Stomach (tissue), 9 donors: ENCODE results near the gene IGLL1. TPM values are rescaled to one million over a fixed set of nuclear protein-coding genes. Genes with fewer than 3 reads are reported as not detected.
A peak's percentile ranks its signal among the peaks of the same experiment; 100 is the strongest.
"Not testable (repeated sequence)": the region's sequence is repeated elsewhere in the genome, so short reads cannot be mapped to it uniquely, and the experiment has no call there.

ENCODE experiments used
- DNase-seq, 2 donors: peaks; one replicate each; pipeline versions ENCODE4 v3.0.0 to v3.0.0-alpha.2; 2013 to 2019
- H3K27ac ChIP-seq, 5 donors: fragments of 200-600 bp in 4 of 5; sonication (generic) in 4 of 5; one replicate each; pipeline ENCODE4 v1.5.1; 2013 to 2019; ENCODE audit warnings: mild to moderate bottlenecking in 1 of 5, moderate library complexity in 1 of 5
- H3K27me3 ChIP-seq, 3 donors: fragments of 200-600 bp; sonication (generic); one replicate each; pipeline ENCODE4 v1.5.1; 2017 to 2019; ENCODE audit warnings: mixed run types in 1 of 3
- H3K36me3 ChIP-seq, 4 donors: fragments of 200-600 bp; sonication (generic); 1 replicate in 3 of 4; 2 replicates in 1 of 4; pipeline ENCODE4 v1.5.1; 2016 to 2019
- H3K4me1 ChIP-seq, 4 donors: fragments of 200-600 bp; sonication (generic); one replicate each; pipeline ENCODE4 v1.5.1; 2016 to 2019
- H3K4me3 ChIP-seq, 4 donors: fragments of 200-600 bp; sonication (generic) in 3 of 4; one replicate each; pipeline ENCODE4 v1.5.1; 2016 to 2019; ENCODE audit warnings: mild to moderate bottlenecking in 1 of 4
- H3K9me3 ChIP-seq, 4 donors: fragments of 200-600 bp; sonication (generic); one replicate each; pipeline ENCODE4 v1.5.1; 2016 to 2019
- CTCF ChIP-seq, 7 experiments: fragments of 450-650 bp in 4 of 7; fragments of 200-600 bp in 3 of 7; sonication (generic) in 3 of 7; IDR thresholded peaks; one replicate each; pipeline ENCODE4 v1.5.1; 2016 to 2019; ENCODE audit warnings: antibody characterized with exemption in 7 of 7, control low read depth in 2 of 7, mild to moderate bottlenecking in 1 of 7
- EP300 ChIP-seq: sonication (generic); formaldehyde crosslinking; IDR thresholded peaks from one replicate; pipeline ENCODE4 v1.6.1; 2017; ENCODE audit warnings: antibody characterized with exemption
- POLR2A ChIP-seq, 4 donors: fragments of 450-650 bp; IDR thresholded peaks; one replicate each; pipeline ENCODE4 v1.6.1; 2016; ENCODE audit warnings: antibody characterized with exemption in 4 of 4, control low read depth in 2 of 4, mild to moderate bottlenecking in 1 of 4, moderate library complexity in 1 of 4
- POLR2AphosphoS5 ChIP-seq, 3 donors: sonication (generic); formaldehyde crosslinking; IDR thresholded peaks; one replicate each; pipeline ENCODE4 v1.6.1; 2016; ENCODE audit warnings: antibody characterized with exemption in 3 of 3
- WGBS, 5 donors: extraction: QIAGEN DNeasy Blood & Tissue Kit in 3 of 5; methylation state at CpG; one replicate each; pipeline versions ENCODE4 v1.1.5 to v1.1.7; 2013 to 2018; 5-methylcytosine and 5-hydroxymethylcytosine counted together
- intact Hi-C: fragments of 100-400 bp; cut with DNase I; formaldehyde crosslinking; loops from one replicate; pipeline ENCODE4 v1.15.1; 2023; ENCODE audit warnings: low total_unique reads
- polyA plus RNA-seq, 3 donors: library from polyadenylated mRNA; stranded (reverse); fragments of 200-250 nt; gene quantifications; one replicate each; pipeline ENCODE4 v1.2.3, GENCODE V29; 2013
- total RNA-seq, 5 donors: library from RNA; depleted of rRNA; stranded (reverse); fragments of >200 nt; gene quantifications; one replicate each; pipeline versions ENCODE4 v1.1.0 to v1.2.3, GENCODE V29; 2014 to 2016
- donor health status: healthy with polysubstance abuse.
- donor health status: Bipolar disorder and iron deficiency.
- donor health status: healthy.

IGLL1 gene
- total and polyA plus RNA-seq, 8 donors = 0.55 TPM; not detected in 7

DNA sequence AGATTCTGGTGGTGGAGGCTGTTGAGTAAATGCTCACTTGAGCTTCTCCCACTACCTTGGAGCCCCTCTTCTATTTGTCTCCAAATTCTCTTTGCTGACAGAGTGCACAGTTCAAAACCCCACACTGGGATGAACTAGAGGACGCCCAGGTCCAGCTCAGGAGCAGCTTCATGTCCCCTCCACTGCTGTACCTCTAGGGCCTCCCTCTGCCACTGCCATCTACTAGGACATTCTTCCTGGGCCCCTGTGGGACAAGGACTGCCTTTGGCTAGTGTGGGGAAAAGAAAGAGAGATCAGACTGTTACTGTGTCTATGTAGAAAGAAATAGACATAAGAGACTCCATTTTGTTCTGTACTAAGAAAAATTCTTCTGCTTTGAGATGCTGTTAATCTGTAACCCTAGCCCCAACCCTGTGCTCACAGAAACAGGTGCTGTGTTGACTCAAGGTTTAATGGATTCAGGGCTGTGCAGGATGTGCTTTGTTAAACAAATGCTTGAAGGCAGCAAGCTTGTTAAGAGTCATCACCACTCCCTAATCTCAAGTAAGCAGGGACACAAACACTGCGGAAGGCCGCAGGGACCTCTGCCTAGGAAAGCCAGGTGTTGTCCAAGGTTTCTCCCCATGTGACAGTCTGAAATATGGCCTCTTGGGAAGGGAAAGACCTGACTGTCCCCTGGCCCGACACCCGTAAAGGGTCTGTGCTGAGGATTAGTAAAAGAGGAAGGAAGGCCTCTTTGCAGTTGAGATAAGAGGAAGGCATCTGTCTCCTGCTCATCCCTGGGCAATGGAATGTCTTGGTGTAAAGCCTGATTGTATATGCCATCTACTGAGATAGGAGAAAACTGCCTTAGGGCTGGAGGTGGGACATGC, 44.1 kb downstream of the IGLL1 start:
- peak overlapping the region in 2 of 5 donors; percentile 31 to 34 for H3K27ac ChIP-seq
- TF ChIP-seq POLR2AphosphoS5 (IDR thresholded peaks at IDR 0.05) = peak in 1 of 3 donors; percentile 10
- not testable (repeated sequence) for H3K4me3 ChIP-seq, H3K36me3 ChIP-seq, DNase-seq, H3K9me3 ChIP-seq, H3K27me3 ChIP-seq
- peaks cover 3 to 39% (median 25%) of the 10 kb centered on the region in 4 donors for H3K4me1 ChIP-seq
- intact Hi-C loops = loop anchor here (10.0 kb wide), 2 partner anchors 141 to 309 kb away; no protein-coding TSS in a partner anchor
- WGBS, 5 donors = 32 to 59% (median 57%) methylated on average over 5 of the region's 5 CpGs

DNA sequence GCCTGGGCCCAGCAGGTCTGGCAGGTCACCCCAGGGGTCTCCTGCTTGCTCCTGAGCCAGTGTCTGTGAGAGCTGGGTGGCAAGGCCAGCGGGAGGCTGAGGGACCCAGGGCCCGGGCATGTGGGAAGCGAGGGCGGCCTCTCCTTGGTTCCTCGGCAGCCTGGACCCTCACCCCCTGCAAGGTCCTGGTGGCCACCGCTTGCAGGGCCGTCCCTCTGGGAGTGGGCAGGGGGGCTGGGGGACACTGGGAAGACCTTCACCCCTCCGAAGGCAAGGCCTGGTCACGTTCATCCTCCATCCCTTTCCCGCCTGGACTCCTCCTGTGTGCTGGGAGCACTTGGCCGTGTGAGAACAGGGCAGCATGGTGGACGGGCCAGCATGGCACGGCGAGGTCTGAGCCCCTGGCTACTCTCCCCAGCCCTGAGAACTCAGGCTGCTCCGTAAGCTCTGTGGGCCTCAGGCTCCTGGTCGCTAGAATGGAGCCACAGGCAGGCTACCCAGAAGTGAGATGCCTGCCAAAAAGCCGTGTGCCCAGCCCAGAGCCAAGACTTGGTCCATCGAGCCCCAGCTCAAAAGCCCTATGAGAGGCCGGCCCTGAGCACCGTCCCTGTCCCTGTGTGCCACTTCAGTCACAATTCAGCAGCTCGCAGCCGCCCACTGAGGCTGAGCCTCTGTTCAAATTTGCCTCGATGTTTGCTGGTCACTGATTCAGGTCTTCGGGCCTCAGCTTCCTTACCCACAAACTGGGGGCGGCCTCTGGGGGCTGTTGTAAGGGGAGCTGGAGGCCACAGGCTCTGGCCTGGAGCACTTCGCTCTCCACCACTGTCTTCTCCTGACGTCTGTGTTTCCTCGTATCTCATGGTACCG, 45.0 kb downstream of the IGLL1 start:
- Histone ChIP-seq H3K27me3 (no peaks in the 10 kb centered on the region), H3K4me3 (no peak overlapping the region), H3K4me1 (peaks cover 3 to 39% (median 25%) of the 10 kb centered on the region in 4 donors), H3K9me3 (no peaks in the 10 kb centered on the region), H3K36me3 (no peaks in the 10 kb centered on the region), H3K27ac (peak overlapping the region in 2 of 5 donors; percentile 31 to 34)
- TF ChIP-seq POLR2A (IDR thresholded peaks at IDR 0.05) = no peak
- TF ChIP-seq POLR2AphosphoS5 (IDR thresholded peaks at IDR 0.05) = no peak
- no peak for TF ChIP-seq EP300
- TF ChIP-seq CTCF (IDR thresholded peaks at IDR 0.05) = no peak
- no peak for DNase-seq
- intact Hi-C loops = loop anchor here (10.0 kb wide), 2 partner anchors 140 to 310 kb away; no protein-coding TSS in a partner anchor
- 86 to 89% (median 88%) methylated on average over 17 to 29 of the region's 29 CpGs for WGBS, 5 donors

DNA sequence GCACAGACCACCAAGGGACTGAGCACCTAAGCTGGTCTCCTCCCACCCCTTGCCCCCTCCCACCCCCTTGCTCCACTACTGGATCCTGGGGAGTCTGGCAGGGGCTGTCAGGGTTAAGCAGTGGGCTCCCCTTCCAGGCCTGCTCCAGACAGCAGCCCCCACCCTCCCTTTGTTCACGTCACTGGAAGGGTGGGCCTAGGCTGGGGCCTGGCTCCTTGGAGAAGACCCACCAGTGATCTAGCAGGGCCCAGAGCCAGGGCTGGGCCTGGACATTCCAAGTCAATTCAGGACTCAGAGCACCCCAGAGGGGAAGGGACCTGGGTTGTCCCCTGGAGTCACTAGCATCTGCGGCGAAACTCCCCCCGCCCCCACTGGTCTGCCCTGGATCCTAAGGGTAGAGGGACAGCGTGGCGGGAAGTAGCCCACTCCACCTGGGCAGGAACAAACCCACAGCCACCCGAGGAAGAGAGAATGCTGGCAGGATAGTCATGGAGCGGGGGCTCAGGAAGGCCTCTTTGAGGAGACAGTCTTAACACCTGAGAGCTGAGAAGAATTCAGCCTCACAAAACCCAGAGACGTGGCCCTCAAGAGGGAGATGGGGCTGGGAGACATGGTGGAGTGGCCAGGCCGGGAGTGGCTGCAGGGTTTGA, 45.8 kb downstream of the IGLL1 start:
- H3K36me3 ChIP-seq = no peaks in the 10 kb centered on the region

More for the DNA sequence above, 45.8 kb downstream of the IGLL1 start:
- no peaks in the 10 kb centered on the region for H3K27me3 ChIP-seq
- TF ChIP-seq CTCF (IDR thresholded peaks at IDR 0.05) (no peak), POLR2AphosphoS5 (IDR thresholded peaks at IDR 0.05) (no peak), POLR2A (IDR thresholded peaks at IDR 0.05) (no peak), EP300 (no peak)
- H3K4me1 ChIP-seq = peaks cover 3 to 37% (median 23%) of the 10 kb centered on the region in 4 donors
- H3K9me3 ChIP-seq = no peaks in the 10 kb centered on the region
- WGBS, 5 donors = 73 to 90% (median 87%) methylated on average over 7 to 10 of the region's 10 CpGs
- DNase-seq = peak in 1 of 2 donors; percentile 75
- intact Hi-C loops = loop anchor here (10.0 kb wide), 2 partner anchors 140 to 310 kb away; no protein-coding TSS in a partner anchor
- H3K4me3 ChIP-seq = no peak overlapping the region
- no peak overlapping the region for H3K27ac ChIP-seq
